ENCODE measurements around the gene GLRA2. TPM values are rescaled to one million over a fixed set of nuclear protein-coding genes. Genes with fewer than 3 reads are reported as not detected.
A peak's percentile ranks its signal among the peaks of the same experiment; 100 is the strongest.

Gene GLRA2
- total and polyA plus RNA-seq, 2 of the 13 experiments (the other 11 are each of a cell fraction or from before 2014, with no cell fraction given) = not detected

DNA sequence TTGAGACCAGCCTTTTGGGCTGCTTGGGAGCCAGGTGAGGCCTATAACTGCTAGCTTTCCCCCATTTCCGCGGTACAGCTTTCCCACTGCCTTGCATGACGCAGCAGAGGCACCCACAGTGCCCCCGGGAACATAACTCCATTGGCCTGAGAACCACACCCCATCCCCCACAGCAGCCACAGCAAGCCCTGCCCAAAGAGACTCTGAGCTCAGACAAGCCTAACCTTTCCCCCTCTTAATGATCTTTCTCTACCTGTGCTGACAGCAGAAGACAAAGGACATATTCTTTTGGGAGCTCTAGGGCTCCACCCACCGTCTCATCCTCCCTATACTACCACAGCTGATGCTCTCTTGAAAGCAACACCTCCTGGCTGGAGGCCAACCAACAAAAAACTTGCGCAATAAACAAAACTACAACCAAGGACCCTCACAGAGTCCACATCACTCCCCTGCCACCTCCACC, 228.7 kb downstream of the GLRA2 start (continued):
- TF ChIP-seq, protein P1, sequence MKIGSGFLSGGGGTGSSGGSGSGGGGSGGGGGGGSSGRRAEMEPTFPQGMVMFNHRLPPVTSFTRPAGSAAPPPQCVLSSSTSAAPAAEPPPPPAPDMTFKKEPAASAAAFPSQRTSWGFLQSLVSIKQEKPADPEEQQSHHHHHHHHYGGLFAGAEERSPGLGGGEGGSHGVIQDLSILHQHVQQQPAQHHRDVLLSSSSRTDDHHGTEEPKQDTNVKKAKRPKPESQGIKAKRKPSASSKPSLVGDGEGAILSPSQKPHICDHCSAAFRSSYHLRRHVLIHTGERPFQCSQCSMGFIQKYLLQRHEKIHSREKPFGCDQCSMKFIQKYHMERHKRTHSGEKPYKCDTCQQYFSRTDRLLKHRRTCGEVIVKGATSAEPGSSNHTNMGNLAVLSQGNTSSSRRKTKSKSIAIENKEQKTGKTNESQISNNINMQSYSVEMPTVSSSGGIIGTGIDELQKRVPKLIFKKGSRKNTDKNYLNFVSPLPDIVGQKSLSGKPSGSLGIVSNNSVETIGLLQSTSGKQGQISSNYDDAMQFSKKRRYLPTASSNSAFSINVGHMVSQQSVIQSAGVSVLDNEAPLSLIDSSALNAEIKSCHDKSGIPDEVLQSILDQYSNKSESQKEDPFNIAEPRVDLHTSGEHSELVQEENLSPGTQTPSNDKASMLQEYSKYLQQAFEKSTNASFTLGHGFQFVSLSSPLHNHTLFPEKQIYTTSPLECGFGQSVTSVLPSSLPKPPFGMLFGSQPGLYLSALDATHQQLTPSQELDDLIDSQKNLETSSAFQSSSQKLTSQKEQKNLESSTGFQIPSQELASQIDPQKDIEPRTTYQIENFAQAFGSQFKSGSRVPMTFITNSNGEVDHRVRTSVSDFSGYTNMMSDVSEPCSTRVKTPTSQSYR (CRISPR knock-in tag; IDR thresholded peaks at IDR 0.05; ENCODE audit: borderline replicate concordance) = peak; percentile 79
- TF ChIP-seq, protein P2, sequence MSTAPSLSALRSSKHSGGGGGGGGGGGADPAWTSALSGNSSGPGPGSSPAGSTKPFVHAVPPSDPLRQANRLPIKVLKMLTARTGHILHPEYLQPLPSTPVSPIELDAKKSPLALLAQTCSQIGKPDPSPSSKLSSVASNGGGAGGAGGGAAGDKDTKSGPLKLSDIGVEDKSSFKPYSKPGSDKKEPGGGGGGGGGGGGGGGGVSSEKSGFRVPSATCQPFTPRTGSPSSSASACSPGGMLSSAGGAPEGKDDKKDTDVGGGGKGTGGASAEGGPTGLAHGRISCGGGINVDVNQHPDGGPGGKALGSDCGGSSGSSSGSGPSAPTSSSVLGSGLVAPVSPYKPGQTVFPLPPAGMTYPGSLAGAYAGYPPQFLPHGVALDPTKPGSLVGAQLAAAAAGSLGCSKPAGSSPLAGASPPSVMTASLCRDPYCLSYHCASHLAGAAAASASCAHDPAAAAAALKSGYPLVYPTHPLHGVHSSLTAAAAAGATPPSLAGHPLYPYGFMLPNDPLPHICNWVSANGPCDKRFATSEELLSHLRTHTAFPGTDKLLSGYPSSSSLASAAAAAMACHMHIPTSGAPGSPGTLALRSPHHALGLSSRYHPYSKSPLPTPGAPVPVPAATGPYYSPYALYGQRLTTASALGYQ (CRISPR knock-in tag; IDR thresholded peaks at IDR 0.05) = 0 out of 2 replicates have a peak, but pooled peaks have one; percentile 35
- 0 out of 2 replicates have a peak, but pooled peaks have one; percentile 75 for TF ChIP-seq ZNF292 (CRISPR knock-in tag; IDR thresholded peaks at IDR 0.05; ENCODE audit: borderline replicate concordance, low read depth)
- 0 out of 2 replicates have a peak, but pooled peaks have one; percentile 20 for TF ChIP-seq ZNF160 (CRISPR knock-in tag; IDR thresholded peaks at IDR 0.05)
- TF ChIP-seq ZFX (CRISPR knock-in tag; IDR thresholded peaks at IDR 0.05; ENCODE audit: low read depth) = peak; percentile 59
- TF ChIP-seq SOX6 (IDR thresholded peaks at IDR 0.05) = no peak
- TF ChIP-seq SOX6 (CRISPR knock-in tag; IDR thresholded peaks at IDR 0.05) = peak; percentile 88
- TF ChIP-seq CENPX (CRISPR knock-in tag; IDR thresholded peaks at IDR 0.05) = no peak
- peak; percentile 28 for TF ChIP-seq ZEB1 (IDR thresholded peaks at IDR 0.05; ENCODE audit: insufficient replicate concordance, low read depth)
- 0 out of 2 replicates have a peak, but pooled peaks have one; percentile 20 for TF ChIP-seq MED1 (CRISPR knock-in tag; IDR thresholded peaks at IDR 0.05)
- TF ChIP-seq SALL1 (CRISPR knock-in tag; IDR thresholded peaks at IDR 0.05) = 0 out of 2 replicates have a peak, but pooled peaks have one; percentile 29
- TF ChIP-seq CREB1 (IDR thresholded peaks at IDR 0.05) = no peak
- TF ChIP-seq CREB1 (CRISPR knock-in tag; IDR thresholded peaks at IDR 0.05) = peak; percentile 51; the same call in 1 of the 2 replicates
- TF ChIP-seq, protein P3, sequence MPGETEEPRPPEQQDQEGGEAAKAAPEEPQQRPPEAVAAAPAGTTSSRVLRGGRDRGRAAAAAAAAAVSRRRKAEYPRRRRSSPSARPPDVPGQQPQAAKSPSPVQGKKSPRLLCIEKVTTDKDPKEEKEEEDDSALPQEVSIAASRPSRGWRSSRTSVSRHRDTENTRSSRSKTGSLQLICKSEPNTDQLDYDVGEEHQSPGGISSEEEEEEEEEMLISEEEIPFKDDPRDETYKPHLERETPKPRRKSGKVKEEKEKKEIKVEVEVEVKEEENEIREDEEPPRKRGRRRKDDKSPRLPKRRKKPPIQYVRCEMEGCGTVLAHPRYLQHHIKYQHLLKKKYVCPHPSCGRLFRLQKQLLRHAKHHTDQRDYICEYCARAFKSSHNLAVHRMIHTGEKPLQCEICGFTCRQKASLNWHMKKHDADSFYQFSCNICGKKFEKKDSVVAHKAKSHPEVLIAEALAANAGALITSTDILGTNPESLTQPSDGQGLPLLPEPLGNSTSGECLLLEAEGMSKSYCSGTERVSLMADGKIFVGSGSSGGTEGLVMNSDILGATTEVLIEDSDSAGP (CRISPR knock-in tag; IDR thresholded peaks at IDR 0.05; ENCODE audit: borderline replicate concordance) = peak; percentile 43; the same call in 1 of the 2 replicates
- TF ChIP-seq, protein P4, sequence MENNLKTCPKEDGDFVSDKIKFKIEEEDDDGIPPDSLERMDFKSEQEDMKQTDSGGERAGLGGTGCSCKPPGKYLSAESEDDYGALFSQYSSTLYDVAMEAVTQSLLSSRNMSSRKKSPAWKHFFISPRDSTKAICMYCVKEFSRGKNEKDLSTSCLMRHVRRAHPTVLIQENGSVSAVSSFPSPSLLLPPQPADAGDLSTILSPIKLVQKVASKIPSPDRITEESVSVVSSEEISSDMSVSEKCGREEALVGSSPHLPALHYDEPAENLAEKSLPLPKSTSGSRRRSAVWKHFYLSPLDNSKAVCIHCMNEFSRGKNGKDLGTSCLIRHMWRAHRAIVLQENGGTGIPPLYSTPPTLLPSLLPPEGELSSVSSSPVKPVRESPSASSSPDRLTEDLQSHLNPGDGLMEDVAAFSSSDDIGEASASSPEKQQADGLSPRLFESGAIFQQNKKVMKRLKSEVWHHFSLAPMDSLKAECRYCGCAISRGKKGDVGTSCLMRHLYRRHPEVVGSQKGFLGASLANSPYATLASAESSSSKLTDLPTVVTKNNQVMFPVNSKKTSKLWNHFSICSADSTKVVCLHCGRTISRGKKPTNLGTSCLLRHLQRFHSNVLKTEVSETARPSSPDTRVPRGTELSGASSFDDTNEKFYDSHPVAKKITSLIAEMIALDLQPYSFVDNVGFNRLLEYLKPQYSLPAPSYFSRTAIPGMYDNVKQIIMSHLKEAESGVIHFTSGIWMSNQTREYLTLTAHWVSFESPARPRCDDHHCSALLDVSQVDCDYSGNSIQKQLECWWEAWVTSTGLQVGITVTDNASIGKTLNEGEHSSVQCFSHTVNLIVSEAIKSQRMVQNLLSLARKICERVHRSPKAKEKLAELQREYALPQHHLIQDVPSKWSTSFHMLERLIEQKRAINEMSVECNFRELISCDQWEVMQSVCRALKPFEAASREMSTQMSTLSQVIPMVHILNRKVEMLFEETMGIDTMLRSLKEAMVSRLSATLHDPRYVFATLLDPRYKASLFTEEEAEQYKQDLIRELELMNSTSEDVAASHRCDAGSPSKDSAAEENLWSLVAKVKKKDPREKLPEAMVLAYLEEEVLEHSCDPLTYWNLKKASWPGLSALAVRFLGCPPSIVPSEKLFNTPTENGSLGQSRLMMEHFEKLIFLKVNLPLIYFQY (CRISPR knock-in tag; IDR thresholded peaks at IDR 0.05; ENCODE audit: borderline replicate concordance) = no peak
- no peak for TF ChIP-seq IRF2 (CRISPR knock-in tag; IDR thresholded peaks at IDR 0.05)
- TF ChIP-seq HNF4A (CRISPR knock-in tag; IDR thresholded peaks at IDR 0.05) = peak; percentile 60
